SU-DHL-6 (cell line): ENCODE data around the gene PACS2.

Experiments used
- H2AFZ ChIP-seq: fragments of 200-600 bp; sonication (generic); 2 replicates; pipeline ENCODE4 v1.6.1; 2014; ENCODE audit warnings: low read depth, mild to moderate bottlenecking, moderate library complexity, mixed read lengths, antibody characterized with exemption, low read length; ENCODE audit not compliant: severe bottlenecking
- H3F3A ChIP-seq: fragments of 200-600 bp; shearing (Covaris generic); 2 replicates; pipeline ENCODE4 v1.6.0; 2016; ENCODE audit warnings: antibody characterized with exemption, mild to moderate bottlenecking; ENCODE audit not compliant: insufficient read depth
- H3K27ac ChIP-seq: fragments of 200-600 bp; sonication (generic); 2 replicates; pipeline ENCODE4 v1.5.1; 2016; ENCODE audit warnings: low read depth, mild to moderate bottlenecking, low read length, moderate library complexity, mixed read lengths
- H3K27me3 ChIP-seq: fragments of 200-600 bp; sonication (generic), shearing (Covaris generic); 2 replicates; pipeline ENCODE4 v1.6.0; 2014; ENCODE audit warnings: mild to moderate bottlenecking, low read length
- H3K36me3 ChIP-seq: fragments of 200-600 bp; sonication (generic); 2 replicates; pipeline ENCODE4 v1.6.1; 2014; ENCODE audit warnings: mild to moderate bottlenecking, low read length, mixed read lengths
- H3K4me2 ChIP-seq: fragments of 300-600, 200-600 bp; shearing (Covaris generic), sonication (generic); 2 replicates; pipeline ENCODE4 v1.6.0; 2014; ENCODE audit warnings: low read length, low read depth, mild to moderate bottlenecking; ENCODE audit not compliant: poor library complexity, severe bottlenecking
- H3K4me3 ChIP-seq: fragments of 200-600 bp; sonication (generic); 2 replicates; pipeline ENCODE4 v1.5.1; 2014; ENCODE audit warnings: antibody characterized with exemption, low read length, mild to moderate bottlenecking, mixed read lengths; ENCODE audit not compliant: insufficient read depth, poor library complexity, severe bottlenecking
- H3K79me2 ChIP-seq: fragments of 200-600 bp; sonication (generic); 2 replicates; pipeline ENCODE4 v1.6.1; 2014; ENCODE audit warnings: mild to moderate bottlenecking, low read length, moderate library complexity; ENCODE audit not compliant: insufficient read depth
- H3K9ac ChIP-seq: fragments of 200-600 bp; sonication (generic); 2 replicates; pipeline ENCODE4 v1.7.0; 2014; ENCODE audit warnings: mild to moderate bottlenecking, low read length
- H3K9me2 ChIP-seq: fragments of 200-600 bp; sonication (generic); replicated peaks from 2 replicates; pipeline ENCODE4 v1.6.1; 2014; ENCODE audit warnings: low read length; ENCODE audit not compliant: insufficient read depth
- H3K9me3 ChIP-seq: fragments of 200-600 bp; sonication (generic); 2 replicates; pipeline ENCODE4 v1.6.1; 2014; ENCODE audit warnings: low read length, mixed read lengths; ENCODE audit not compliant: insufficient read depth
- H4K20me1 ChIP-seq: fragments of 200-600 bp; sonication (generic); 2 replicates; pipeline ENCODE4 v1.6.1; 2014; ENCODE audit warnings: low read depth, mild to moderate bottlenecking, antibody characterized with exemption, low read length, moderate library complexity, mixed read lengths
- EZH2phosphoT487 ChIP-seq: fragments of 200-600 bp; sonication (generic), shearing (Covaris generic); conservative IDR thresholded peaks from 2 replicates; pipeline ENCODE4 v1.6.1; 2018; ENCODE audit warnings: mild to moderate bottlenecking, antibody characterized with exemption, low read length, moderate library complexity, mixed read lengths
- TF ChIP-seq, protein P1 (sequence below): fragments of 200-600 bp; sonication (generic); IDR thresholded peaks from one replicate; pipeline ENCODE4 v1.5.1; 2017; ENCODE audit warnings: antibody characterized with exemption, mild to moderate bottlenecking, low read length, moderate library complexity; ENCODE audit not compliant: insufficient read depth, poor library complexity, severe bottlenecking

PACS2 gene

DNA sequence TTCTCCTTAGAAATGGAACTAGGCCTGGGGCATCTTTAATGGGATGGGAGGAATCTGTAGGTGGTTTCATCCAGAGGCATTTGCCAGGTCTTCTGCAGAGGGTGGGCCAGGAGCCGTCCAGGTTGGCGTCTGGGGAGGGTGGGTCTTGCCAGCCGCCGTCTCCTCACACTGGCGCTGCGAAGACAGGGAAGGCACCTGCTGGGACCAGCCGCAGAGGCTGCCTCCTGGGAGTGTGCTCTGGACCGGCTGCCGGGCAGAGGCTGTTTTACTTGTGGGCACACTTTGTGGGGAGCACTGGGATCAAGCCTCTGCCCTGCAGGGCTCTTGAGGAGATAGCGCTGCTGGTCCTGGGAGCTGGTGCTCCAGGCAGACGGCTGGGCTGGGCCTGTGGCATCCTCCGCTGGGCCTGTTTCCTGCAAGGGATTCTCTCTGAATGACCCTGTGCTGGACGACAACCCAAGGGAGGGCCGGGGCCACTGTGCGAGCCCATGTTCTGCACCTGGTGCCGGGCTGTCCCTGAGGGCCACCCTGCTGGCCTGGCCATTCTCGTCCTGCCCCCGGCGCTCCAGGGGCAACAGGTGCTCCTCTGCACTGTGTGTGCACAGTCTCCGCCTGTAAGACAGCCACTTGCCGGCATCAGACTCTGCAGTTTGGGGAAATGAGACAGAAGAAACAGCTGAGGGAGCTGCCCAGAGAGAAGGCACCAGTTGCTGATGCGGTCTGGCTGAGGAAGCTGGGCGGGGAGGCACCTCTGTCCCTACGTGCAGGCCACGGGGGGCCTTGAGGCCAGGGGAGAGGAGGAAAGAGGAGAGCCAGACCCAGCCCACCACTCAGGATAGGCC is 73.8 kb downstream of the PACS2 start:
- Histone ChIP-seq H3K4me3 (no peak overlapping the region), H3K27ac (no peak overlapping the region), H3K9me2 (no peaks in the 10 kb centered on the region), H3K9me3 (no peaks in the 10 kb centered on the region), H3K9ac (no peak overlapping the region), H2AFZ (no peak overlapping the region), H3K79me2 (no peaks in the 10 kb centered on the region), H4K20me1 (no peaks in the 10 kb centered on the region), H3K36me3 (no peaks in the 10 kb centered on the region), H3K4me2 (no peak overlapping the region), H3F3A (no peaks in the 10 kb centered on the region; the same call in 1 of the 2 replicates), H3K27me3 (no peaks in the 10 kb centered on the region)
- no peak for TF ChIP-seq EZH2phosphoT487
- TF ChIP-seq, protein P1, sequence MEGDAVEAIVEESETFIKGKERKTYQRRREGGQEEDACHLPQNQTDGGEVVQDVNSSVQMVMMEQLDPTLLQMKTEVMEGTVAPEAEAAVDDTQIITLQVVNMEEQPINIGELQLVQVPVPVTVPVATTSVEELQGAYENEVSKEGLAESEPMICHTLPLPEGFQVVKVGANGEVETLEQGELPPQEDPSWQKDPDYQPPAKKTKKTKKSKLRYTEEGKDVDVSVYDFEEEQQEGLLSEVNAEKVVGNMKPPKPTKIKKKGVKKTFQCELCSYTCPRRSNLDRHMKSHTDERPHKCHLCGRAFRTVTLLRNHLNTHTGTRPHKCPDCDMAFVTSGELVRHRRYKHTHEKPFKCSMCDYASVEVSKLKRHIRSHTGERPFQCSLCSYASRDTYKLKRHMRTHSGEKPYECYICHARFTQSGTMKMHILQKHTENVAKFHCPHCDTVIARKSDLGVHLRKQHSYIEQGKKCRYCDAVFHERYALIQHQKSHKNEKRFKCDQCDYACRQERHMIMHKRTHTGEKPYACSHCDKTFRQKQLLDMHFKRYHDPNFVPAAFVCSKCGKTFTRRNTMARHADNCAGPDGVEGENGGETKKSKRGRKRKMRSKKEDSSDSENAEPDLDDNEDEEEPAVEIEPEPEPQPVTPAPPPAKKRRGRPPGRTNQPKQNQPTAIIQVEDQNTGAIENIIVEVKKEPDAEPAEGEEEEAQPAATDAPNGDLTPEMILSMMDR, result no peak

GRCh38 chr14:105388976-105389375 is 74.4 kb downstream of the PACS2 start:
- H3K36me3 ChIP-seq, result no peaks in the 10 kb centered on the region
- H3F3A ChIP-seq, result no peaks in the 10 kb centered on the region; the same call in 1 of the 2 replicates
- H3K9ac ChIP-seq, result no peak overlapping the region
- H2AFZ ChIP-seq, result no peak overlapping the region
- no peaks in the 10 kb centered on the region for H3K9me3 ChIP-seq
- no peak overlapping the region for H3K4me2 ChIP-seq
- H3K27ac ChIP-seq, result no peak overlapping the region
- H3K27me3 ChIP-seq, result no peaks in the 10 kb centered on the region
- TF ChIP-seq, protein P1, result no peak
- no peak for TF ChIP-seq EZH2phosphoT487
- H4K20me1 ChIP-seq, result no peaks in the 10 kb centered on the region
- no peaks in the 10 kb centered on the region for H3K9me2 ChIP-seq
- no peak overlapping the region for H3K4me3 ChIP-seq
- H3K79me2 ChIP-seq, result no peaks in the 10 kb centered on the region

DNA sequence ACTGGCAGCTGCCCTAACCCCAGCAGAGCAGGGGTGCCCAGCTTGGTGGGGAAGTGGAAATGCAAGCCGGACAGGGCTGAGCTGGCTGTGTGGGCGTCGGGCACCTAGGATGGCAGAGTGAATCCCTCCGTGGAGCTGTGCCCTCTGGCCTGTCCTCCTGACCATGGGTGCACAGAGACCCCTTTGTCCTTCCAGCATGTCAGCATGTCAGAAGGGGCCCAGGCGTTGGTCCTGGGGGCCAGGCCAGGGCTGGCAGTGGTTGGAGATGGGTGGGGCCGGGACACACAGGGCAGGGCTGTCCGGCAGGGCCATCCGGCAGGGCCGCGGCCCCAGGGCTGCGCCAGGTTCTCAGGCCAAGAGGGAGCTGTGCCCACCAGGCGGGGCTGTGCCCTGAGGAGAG is 75.0 kb downstream of the PACS2 start:
- H3K9me3 ChIP-seq, result no peaks in the 10 kb centered on the region
- H3K27ac ChIP-seq, result no peak overlapping the region
- H3K9me2 ChIP-seq, result no peaks in the 10 kb centered on the region
- no peaks in the 10 kb centered on the region for H4K20me1 ChIP-seq
- H3K9ac ChIP-seq, result no peak overlapping the region
- H3K4me2 ChIP-seq, result no peak overlapping the region
- TF ChIP-seq EZH2phosphoT487, result no peak
- TF ChIP-seq, protein P1, result no peak
- H3K79me2 ChIP-seq, result no peaks in the 10 kb centered on the region
- H2AFZ ChIP-seq, result no peak overlapping the region
- H3K27me3 ChIP-seq, result no peaks in the 10 kb centered on the region
- no peaks in the 10 kb centered on the region; the same call in 1 of the 2 replicates for H3F3A ChIP-seq
- no peaks in the 10 kb centered on the region for H3K36me3 ChIP-seq
- H3K4me3 ChIP-seq, result no peak overlapping the region
